Neural crest cell (in vitro differentiated cells): ENCODE data around the gene CACNB1. TPM values are rescaled to one million over a fixed set of nuclear protein-coding genes. Genes with fewer than 3 reads are reported as not detected.
"Not testable (repeated sequence)": the region's sequence is repeated elsewhere in the genome, so short reads cannot be mapped to it uniquely, and the experiment has no call there.

Experiments
- DNase-seq: peaks from one replicate; pipeline ENCODE4 v3.0.0; 2021; ENCODE audit warnings: low read depth, mixed read lengths, low spot score
- H3K27ac Mint-ChIP-seq: one replicate; pipeline ENCODE4 v1.8.0; 2021; ENCODE audit warnings: mild to moderate bottlenecking, mixed read lengths; ENCODE audit not compliant: unreplicated experiment
- H3K27me3 Mint-ChIP-seq: 2 replicates; pipeline ENCODE4 v1.8.0; 2021; ENCODE audit warnings: low read depth, mild to moderate bottlenecking, mixed read lengths
- H3K36me3 Mint-ChIP-seq: 2 replicates; pipeline ENCODE4 v1.8.0; 2021; ENCODE audit warnings: low read depth, mild to moderate bottlenecking, mixed read lengths
- H3K4me1 Mint-ChIP-seq: 2 replicates; pipeline ENCODE4 v1.8.0; 2021; ENCODE audit warnings: mixed read lengths
- H3K4me3 Mint-ChIP-seq: one replicate; pipeline ENCODE4 v1.8.0; 2021; ENCODE audit warnings: mild to moderate bottlenecking, mixed read lengths
- H3K9me3 Mint-ChIP-seq: 2 replicates; pipeline ENCODE4 v1.8.0; 2021; ENCODE audit warnings: mixed read lengths
- CTCF ChIP-seq: fragments of 200-600 bp; sonication (generic); conservative IDR thresholded peaks from 2 replicates; pipeline ENCODE4 v1.5.0; 2021; ENCODE audit warnings: antibody characterized with exemption, mild to moderate bottlenecking
- total RNA-seq: library from RNA; stranded (reverse); gene quantifications from 2 replicates; pipeline ENCODE4 v1.2.1, GENCODE V29; 2021

The CACNB1 gene
- total RNA-seq, 1 donor from 2014 or later, result 16.2 TPM

- no peak for TF ChIP-seq CTCF
- Mint-ChIP-seq H3K4me3 (no peak overlapping the region), H3K27ac (no peak overlapping the region), H3K27me3 (no peaks in the 10 kb centered on the region), H3K4me1 (no peaks in the 10 kb centered on the region), H3K9me3 (no peaks in the 10 kb centered on the region), H3K36me3 (no peaks in the 10 kb centered on the region)
- DNase-seq, result no peak
These were observed 67.3 kb downstream of the CACNB1 start for GRCh38 chr17:39130205-39130604.

- not testable (repeated sequence) for H3K27me3 Mint-ChIP-seq, H3K36me3 Mint-ChIP-seq, H3K27ac Mint-ChIP-seq, H3K4me1 Mint-ChIP-seq, DNase-seq, H3K9me3 Mint-ChIP-seq, H3K4me3 Mint-ChIP-seq
These were observed 67.9 kb downstream of the CACNB1 start for GRCh38 chr17:39129544-39129943.

GRCh38 chr17:39126436-39126835, 71.0 kb downstream of the CACNB1 start:
- DNase-seq, result no peak
- Mint-ChIP-seq H3K4me1 (no peaks in the 10 kb centered on the region), H3K4me3 (no peak overlapping the region), H3K36me3 (no peaks in the 10 kb centered on the region), H3K27me3 (no peaks in the 10 kb centered on the region), H3K9me3 (no peaks in the 10 kb centered on the region), H3K27ac (no peak overlapping the region)
- TF ChIP-seq CTCF, result no peak

GRCh38 chr17:39125143-39125875, 72.2 kb downstream of the CACNB1 start:
- Mint-ChIP-seq H3K4me1 (no peaks in the 10 kb centered on the region), H3K27ac (no peak overlapping the region), H3K36me3 (no peaks in the 10 kb centered on the region), H3K27me3 (no peaks in the 10 kb centered on the region), H3K9me3 (no peaks in the 10 kb centered on the region), H3K4me3 (no peak overlapping the region)
- TF ChIP-seq CTCF, result no peak
- DNase-seq, result no peak

GRCh38 chr17:39123627-39124026, 73.8 kb downstream of the CACNB1 start:
- no peak for DNase-seq
- Mint-ChIP-seq H3K27ac (no peak overlapping the region), H3K27me3 (no peaks in the 10 kb centered on the region), H3K4me3 (no peak overlapping the region), H3K9me3 (no peaks in the 10 kb centered on the region), H3K36me3 (no peaks in the 10 kb centered on the region), H3K4me1 (no peaks in the 10 kb centered on the region)
- no peak for TF ChIP-seq CTCF

Other genes with a start within 250 kb of the CACNB1 start
- gene FBXO47, start 230.3 kb downstream of the CACNB1 start, total RNA-seq, result not detected in 2 replicates
- gene PLXDC1, start 46.0 kb downstream of the CACNB1 start, total RNA-seq, result 0.28 and 0.84 TPM in 2 replicates
- not detected in 2 replicates for gene ARL5C, start 31.5 kb downstream of the CACNB1 start, total RNA-seq
- gene RPL19, start 2.6 kb upstream of the CACNB1 start, total RNA-seq, result 1,874 and 1,957 TPM in 2 replicates
- 1.0 and 1.2 TPM in 2 replicates for gene STAC2, start 28.3 kb upstream of the CACNB1 start, total RNA-seq
- 13.8 and 14.3 TPM in 2 replicates for gene FBXL20, start 204.0 kb upstream of the CACNB1 start, total RNA-seq